T-helper 22 cell (primary cell): ENCODE data around the gene AFF3.

Experiments used
- DNase-seq: peaks from one replicate; pipeline ENCODE4 v3.0.0-alpha.2; 2020; ENCODE audit warnings: low read depth

The AFF3 gene

DNA sequence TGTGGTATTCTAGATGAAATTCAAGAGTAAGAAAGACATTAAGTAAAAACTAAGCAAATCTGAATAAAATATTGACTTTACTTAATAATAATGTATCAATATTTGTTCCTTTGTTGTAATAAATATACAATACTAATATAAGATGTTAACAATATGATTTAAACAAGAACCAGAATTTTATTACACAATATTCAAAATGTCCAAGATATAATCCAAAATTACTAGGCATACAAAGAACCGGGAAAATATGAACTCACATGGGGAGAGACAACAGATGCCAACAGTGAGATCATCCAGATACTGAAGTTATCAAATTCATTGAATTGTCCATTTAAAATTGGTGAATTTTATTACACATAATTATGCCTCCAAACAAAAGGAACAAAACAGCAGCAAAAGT lies 286.3 kb downstream of the AFF3 start:
- DNase-seq = no peak

DNA sequence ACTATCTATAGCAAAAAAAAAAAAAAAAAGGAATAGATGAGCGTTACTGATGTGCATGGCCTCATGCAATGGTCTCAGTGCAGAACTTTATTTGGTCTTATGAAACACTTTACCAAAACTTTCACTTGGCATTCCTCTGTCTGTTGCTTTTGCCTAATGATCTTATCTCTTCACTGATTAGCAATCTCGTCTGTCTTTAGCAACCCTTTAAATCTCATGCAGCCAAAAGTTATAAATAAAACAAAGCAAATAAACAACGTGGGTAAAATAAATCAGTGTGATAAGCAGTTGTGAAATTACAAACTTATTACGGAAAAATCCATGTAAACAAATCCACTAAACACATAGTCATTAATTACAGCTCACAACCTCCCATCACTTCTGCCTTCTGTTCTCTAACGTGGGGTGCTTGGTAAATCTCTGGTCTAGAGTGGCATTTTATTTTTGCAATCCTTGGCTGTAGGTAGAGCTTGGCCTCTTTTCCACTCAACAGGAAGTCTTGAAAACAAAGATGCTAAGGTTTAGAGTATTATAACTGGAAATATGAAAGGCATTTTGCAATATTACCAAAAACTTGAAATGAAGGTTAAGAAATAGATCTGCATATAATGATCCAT lies 288.0 kb downstream of the AFF3 start:
- DNase-seq = no peak

DNA sequence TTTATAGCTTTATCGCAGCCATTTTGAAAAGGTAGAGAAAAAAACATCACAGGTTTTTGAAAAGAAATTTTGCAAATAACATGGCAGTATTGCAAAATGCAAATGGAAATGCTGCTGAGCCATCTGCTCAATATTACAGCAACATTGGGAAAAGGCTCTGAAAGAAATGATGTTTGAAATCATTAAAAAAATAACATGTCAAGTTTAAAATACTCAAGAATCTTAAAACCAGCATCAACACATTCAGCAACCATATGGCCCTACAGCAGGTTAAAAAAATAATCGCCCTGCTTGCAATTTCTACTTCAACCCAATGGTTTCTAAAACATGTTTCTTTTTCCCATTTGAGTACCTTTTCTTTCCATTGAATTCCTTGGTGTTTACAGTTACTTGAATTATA lies 289.4 kb downstream of the AFF3 start:
- no peak for DNase-seq

DNA sequence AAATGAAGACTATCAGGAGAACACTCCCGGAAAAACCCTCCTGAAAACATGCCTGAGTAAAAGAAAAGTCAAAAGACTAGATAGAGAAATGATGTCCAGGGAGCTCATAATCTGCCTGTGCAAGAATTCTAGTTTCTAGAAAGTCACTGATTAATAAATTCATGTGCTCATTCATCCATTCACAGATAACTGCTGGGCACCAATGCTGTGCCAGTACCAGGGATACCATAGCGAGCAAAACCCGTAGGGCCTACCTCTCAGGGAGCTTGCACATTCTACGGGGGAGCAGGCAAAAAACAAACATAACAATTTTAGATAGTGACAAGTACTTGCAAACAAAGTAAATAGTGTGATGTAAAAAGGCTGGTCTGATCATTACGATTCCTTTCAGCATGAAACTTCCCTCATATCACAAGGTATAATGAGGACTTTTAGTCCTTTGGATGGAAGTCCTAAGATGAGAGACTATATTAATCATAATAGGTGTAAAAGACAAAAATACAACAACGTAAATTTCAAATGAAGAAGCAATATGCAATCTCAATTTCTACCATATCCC lies 289.9 kb downstream of the AFF3 start:
- no peak for DNase-seq

DNA sequence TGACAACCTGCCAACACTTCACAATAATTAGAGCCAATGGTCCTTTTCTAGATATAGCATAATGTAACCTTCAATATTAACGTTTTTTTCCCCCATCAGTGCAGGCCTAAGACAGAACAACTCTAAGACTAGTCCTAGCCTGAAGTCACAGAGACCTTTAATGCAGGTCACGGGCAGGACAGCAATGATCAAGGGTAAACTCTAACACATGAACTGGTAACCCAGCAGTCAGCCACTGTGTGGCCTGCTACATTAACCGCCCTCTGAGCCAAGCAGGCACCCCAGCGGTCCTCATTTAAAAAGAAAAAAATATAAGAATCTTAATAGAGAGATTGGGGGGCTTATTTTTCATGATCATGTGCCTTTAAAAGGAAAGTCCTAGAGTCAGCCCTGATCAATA lies 290.6 kb downstream of the AFF3 start:
- DNase-seq = no peak

DNA sequence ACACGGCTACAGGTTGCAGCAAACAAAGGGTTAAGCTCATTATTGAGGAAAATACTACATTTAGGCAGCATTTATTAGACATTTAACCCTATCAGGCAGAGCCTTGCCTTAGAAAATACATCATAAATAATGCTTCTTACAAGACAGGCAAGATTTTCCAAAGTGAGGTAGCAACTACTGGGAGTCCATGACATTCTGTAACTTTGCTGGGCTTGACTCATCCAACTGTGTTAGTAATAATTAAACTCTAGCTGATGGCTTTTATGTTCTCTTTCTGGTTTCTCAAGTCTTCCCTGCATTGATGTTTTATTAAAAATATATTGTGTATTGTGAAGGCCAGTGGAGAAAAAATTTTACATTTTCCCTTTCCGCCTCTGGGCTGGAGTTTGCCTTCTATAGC lies 291.3 kb downstream of the AFF3 start:
- DNase-seq = no peak

DNA sequence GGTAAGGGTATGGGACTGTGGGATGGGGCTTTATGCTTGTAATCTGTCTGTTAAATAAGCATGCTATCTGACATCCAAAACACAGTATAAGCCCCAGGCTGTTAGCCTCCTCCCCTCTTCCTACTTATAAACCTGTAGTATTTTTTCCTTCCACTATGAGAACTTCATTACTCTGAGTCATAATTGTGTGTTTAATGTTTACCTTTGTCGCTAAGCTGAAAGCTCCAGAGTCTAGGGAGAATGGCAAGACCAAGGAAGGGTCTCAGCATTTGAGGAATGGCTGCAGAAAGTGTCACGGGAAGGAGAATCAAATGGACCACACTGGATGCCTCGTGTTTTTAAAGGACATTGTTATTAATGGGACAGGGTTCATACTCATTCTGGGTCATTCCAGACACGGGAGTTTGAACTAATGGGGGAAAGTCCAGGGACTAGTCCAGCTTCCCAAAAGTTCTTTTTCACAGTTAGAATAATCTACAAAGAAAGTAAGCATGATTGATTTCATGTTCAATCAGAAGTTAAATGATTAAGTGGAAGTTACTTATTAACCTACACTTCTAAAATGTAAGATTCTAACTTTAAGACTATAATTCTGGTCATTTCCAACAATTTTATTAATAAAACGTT lies 292.2 kb downstream of the AFF3 start:
- no peak for DNase-seq

DNA sequence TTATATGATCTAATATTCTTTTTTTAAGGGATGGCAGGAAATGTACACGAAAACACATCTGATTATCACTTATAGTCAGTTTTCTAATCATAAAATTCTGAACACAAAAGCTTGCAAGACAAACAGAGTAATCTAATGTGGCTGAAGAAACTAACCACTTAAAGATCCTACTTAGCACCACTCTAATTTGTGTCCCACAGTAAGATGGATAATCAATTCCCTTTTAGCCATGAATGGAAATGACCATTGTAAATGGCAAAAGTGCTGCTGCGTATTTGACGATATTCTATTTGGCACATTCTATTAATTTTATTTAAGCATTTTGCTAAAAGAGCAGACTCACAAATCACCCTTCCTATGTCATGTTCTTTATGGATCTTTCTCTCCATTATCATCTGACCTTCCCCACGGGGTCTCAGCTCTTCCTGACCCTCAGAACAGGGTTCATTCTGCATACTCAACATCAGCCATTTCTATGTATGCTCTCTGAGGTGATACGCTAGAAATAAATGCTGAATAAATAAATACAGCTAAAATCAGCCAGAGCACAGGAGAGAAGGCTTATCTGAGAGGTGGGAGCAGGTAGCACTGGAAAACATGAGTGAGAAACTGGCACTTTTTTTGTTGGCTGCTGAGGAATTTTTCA lies 295.8 kb downstream of the AFF3 start:
- no peak for DNase-seq

DNA sequence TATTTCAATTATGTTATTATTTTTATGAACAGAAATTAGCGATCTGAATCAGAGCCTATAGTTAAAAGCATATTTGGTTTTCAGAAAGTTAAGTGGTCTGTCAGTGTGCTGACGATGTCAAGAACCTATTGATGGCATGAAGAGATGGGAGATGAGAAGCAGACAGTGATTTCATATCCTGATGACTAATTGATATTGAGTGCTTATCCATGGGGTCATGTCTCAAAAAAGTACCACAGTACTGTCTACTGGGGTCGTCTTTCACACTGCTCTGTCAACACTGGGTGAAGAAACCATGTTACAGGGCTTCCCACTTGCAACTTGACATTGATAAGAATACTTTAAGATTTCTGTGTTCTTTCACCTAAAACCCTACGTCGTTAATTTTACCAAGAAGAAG lies 297.1 kb downstream of the AFF3 start:
- DNase-seq = no peak

DNA sequence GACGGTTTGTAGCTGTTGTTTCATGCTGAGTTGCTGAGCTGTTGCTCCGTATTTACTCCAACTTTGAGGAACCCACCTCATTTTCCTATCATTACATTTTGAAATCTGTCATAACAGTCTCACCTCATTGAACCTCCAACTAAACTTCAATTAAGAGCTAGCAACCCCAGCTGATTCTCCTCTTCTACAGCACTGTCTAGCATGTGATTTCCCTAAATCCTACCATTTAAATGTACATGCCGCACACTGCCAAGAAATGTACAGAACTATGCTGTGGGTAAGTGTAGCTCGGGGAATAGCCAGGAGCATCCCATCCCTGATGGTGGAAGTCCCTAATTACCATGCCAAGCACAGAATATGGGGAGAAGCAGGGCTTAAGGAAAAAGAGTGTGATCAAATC lies 299.9 kb downstream of the AFF3 start:
- DNase-seq = no peak

DNA sequence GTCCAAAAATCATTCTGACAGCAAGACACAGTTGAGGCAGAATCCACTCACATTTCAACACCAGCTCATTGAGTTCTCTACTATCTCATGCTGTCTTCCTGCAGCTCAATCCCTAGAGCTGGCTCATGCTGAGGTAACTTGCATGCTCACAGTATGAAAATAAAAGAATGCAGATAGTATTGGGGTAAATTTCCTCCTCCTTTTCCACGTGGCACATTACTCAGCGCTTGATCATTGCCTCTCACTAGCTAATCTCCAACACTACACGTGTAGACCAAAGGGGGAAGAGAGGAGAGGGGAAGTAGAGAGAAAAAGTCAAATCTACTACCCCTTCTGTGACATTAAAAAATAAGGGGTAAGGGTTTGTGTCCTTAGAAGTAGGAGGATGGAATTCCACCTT lies 300.6 kb downstream of the AFF3 start:
- DNase-seq = no peak

DNA sequence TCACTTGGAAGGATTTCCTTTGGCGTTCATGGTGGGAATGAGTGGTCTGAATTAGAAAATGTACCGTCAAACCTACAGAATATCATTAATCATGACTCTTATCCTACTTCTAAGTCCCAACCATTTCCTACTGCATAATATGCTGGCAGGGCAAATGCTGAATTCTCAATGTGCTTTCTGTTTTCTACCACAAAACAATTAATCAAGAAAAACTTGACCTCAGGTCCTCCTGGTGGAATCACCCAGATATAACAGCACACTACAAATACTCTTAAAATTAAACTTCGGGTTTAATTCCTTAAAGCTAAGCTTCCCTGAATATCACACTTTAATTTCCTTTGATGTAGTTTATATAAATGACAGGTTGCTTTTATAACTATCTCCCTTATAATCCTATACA lies 301.6 kb downstream of the AFF3 start:
- DNase-seq = no peak

DNA sequence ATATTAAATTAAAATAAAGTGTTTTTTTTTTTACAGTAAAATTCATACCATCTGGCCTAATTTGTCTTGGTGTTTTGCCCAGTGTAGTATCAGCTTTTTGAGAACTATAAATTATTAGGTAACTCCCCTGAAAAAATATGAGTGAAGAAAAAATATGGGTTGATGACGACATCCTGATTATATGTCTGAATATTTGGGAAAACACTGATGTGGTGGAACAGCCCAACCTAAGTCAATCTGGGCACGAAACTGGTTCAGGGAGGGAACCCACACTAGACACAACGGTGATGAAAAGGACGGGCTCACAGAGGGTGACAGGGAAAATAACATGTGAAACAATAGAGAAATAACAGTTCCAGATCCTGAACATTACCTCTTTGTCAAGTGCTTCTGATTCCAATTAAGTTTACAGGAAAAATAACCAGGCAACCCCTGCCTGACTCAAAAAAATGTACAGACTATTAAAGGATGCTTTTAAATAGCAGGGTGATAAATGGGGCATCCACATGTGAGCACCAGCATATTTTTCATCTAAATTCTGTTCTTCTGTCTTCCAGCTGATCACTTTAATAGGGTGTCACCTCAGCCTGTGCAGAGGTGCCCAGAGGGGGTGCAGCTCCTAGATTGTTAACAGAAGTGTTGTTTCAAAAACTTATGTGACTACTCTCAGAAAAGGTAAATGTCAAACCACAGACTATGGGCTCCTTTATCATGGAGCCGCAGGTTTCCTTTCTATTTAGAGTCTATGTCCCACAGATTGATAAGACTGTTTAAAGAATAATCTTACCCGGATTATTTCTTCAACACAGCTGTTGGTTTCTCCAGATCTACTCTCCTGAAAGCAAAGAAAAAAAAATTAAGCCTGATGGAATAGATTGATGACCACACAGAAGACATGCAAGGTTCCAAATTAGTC lies 305.4 kb downstream of the AFF3 start:
- DNase-seq = no peak

DNA sequence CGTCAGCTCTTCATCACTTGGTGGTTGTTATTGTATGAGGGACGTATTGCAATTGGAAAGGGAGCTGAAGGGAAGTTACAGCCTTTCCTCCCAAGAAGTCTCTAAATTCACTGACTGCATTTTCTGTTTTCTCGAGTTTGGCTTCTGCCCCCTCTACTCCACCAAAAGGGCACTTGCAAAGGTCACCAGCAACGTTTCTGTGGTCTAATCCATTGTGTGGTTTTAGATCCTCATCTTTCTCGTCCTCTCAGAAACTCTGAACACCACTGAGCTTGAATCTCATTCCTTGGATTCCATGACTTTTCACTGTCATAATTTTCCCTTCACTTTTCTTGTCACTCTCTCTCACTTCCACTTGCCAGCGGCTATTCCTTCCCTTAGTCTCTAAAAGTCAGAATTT lies 308.0 kb downstream of the AFF3 start:
- DNase-seq = no peak

DNA sequence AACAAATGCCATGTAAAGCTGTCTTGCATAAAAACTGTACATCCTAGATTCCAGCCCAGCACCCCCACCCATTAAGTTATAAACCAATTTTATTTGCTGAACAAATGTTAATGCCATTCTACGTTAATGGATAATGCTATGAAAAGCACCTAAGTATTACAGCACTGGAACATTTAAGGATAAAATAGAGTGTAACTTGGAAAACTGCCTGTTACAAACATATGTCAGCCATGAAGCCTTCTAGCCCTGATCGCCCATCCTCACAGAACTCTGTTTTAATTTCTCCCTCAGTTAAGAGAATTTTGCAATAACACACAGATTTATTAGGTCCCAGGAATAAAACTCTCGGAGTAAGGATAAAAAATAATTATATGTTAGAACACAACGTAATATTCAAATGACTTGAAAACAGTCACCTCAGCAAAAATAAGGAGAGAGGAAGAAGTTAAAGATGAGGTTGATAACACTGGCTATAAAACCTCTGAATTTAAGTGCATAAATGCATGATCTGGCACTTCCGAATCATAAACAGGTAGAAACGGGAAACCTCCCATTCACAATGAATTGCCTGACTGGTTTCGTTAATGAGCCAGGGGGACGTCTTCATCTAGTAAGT lies 308.7 kb downstream of the AFF3 start:
- DNase-seq = no peak

DNA sequence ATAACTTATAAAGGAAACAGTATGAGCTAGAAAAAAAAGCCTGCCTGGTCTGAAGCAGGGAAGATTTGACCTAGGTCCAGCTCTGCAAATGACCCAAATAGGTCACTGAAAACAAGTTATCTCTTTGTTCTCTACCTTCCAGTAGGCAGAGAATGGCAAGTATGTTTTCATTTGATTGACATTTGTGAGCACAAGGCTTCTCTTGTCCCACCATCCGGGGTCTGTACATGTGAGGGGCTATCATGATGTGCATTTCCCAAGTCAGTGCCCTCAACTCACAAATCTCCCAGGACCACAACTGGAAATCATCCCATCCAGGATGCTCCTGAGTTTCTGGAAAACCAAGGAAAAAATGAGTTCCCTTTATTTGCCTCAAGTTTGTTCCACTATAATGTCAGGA lies 309.5 kb downstream of the AFF3 start:
- no peak for DNase-seq

DNA sequence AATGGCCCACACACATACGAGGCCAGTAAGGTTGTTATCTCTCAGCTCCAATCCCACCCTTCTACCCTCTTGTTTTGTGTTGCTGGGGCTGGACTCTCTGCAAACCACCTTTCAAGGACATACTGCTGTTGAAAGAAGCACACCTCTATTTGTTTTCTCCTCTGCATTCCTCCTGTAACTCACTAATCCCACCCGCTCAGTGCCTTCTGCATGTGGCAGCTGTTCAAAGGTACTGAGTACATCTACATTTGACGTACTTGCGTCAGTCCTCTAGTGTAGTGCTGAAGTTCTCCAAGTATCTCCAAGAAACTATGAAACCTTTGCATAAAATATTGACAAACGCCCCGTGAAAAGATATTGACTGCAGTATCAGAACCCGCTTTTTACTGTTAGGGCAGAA lies 310.6 kb downstream of the AFF3 start:
- DNase-seq = no peak

DNA sequence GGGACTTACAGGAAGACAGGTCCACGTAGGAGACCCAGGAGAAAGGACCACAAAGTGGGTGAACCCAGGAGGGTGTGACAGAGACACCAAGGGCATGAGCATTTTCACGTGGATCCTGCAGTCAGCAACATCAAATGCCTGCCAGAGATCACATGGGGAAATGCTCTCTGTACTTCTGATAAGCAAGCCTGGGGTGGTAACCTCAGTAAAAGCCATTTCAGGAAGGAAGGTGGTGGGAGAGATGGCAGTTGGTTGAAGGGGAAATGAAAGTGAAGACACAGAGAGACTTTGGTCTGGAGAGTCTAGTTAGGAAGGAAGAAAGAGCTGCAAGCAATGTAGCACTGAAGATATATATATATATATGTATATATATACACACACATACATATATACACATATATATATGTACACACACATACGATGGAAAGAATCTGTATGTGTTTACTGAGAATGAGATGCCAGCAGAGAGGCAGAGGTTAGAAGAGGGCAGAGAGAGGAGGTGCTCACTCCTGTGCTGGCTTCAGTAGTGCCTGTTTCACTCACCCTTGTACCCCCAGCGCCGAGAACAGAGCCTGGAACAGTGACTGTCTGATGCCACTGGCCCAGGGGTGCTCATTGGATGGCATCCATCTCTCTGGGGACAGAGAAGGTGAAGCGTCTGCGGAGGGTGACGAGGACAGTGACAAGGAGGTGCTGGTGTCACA lies 314.9 kb downstream of the AFF3 start:
- no peak for DNase-seq

DNA sequence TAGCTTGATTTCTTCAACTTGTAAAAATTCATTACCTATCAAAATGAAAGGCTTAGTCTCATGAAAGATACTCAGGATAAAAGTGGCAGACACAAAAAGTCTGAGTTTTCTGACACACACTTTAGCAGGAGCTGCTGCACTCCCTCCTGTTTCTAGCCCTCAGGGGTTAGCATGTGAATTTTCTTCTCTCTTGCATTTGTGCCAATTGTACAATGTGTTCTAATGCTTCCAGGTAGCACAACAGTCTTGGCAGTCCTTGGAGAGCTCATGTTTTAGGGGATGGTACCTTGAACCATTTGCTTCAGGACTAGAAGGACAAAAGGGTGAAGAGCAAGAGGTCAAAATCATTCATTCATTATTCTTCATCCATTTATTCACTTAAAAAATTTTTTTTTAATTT lies 316.8 kb downstream of the AFF3 start:
- DNase-seq = no peak

DNA sequence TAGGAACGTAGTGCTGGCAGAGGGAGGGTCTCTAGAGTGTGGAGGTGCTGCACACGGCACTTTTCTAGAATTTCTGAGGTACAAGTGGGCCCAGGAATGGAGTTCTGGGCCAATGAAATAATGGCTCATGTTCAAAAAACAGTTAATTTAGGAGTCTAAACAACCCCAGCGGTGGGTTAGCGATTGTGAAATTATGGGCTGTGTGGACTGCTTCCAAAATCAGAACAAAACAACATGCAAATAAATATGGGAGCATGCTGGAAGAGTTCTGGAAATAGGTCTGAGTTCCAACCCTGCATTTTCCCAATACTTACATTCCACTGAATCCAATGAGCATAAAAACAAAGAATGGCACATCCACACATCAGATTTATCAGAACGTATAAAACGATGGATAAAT lies 317.6 kb downstream of the AFF3 start:
- DNase-seq = no peak

DNA sequence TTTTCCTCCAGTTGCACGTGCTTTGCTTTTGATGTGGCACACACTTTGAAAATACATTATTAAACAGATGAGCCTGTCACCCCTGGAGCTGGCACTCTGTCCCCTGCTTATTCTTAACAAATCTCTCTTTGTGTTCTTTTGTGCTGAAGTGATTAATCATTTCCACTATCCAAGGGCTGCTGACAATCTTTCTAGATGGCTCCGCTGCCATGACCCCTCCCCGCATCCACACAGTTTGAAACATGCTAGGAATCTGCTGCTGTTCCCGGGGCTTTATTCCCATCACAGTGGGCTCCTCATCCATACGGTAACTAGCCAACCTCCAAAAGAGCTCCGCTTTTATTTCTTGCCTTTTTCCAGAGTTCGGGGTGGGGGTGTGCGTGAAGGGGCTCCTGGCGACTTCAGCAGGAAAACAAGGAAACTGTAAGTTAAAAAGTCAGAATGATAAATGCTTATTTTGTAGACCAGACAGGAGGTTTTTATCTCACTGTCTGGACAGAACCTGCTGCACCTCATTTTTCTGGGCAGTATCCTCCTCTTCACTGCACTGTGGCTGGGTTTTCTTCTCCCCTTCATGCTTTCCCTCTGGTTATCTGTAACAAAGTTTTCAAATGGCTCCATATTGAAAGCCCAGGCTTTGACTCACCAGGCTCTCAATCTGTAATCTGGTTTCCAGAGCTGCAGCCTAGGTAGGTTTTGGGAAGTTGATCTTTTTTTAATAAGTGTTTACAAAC lies 319.7 kb downstream of the AFF3 start:
- DNase-seq = no peak
